ENCODE data around the gene B4GALT7.
"Not testable (repeated sequence)": the region's sequence is repeated elsewhere in the genome, so short reads cannot be mapped to it uniquely, and the experiment has no call there.

The B4GALT7 gene

GRCh38 chr5:177609076-177610059, 9.4 kb downstream of the B4GALT7 start:
- DNase-seq (ENCODE audit: low read depth, low spot score), result no peak

- no peak for DNase-seq (ENCODE audit: low read depth, low spot score)
Measured at GRCh38 chr5:177610131-177610769, 10.3 kb downstream of the B4GALT7 start.

GRCh38 chr5:177610770-177611445, 11.0 kb downstream of the B4GALT7 start:
- no peak for DNase-seq (ENCODE audit: low read depth, low spot score)

GRCh38 chr5:177611446-177612214, 11.7 kb downstream of the B4GALT7 start:
- no peak for DNase-seq (ENCODE audit: low read depth, low spot score)

- DNase-seq (ENCODE audit: low read depth, low spot score), result no peak
Measured at GRCh38 chr5:177612215-177612673, 12.3 kb downstream of the B4GALT7 start.

GRCh38 chr5:177620560-177620959, 20.6 kb downstream of the B4GALT7 start:
- no peak for DNase-seq (ENCODE audit: low read depth, low spot score)

- DNase-seq (ENCODE audit: low read depth, low spot score), result not testable (repeated sequence)
Measured at GRCh38 chr5:177624172-177624571, 24.2 kb downstream of the B4GALT7 start.

GRCh38 chr5:177630186-177630585, 30.3 kb downstream of the B4GALT7 start:
- not testable (repeated sequence) for DNase-seq (ENCODE audit: low read depth, low spot score)

- DNase-seq (ENCODE audit: low read depth, low spot score), result not testable (repeated sequence)
Measured at GRCh38 chr5:177634912-177635311, 35.0 kb downstream of the B4GALT7 start.

- DNase-seq (ENCODE audit: low read depth, low spot score), result not testable (repeated sequence)
Measured at GRCh38 chr5:177645462-177645861, 45.5 kb downstream of the B4GALT7 start.

GRCh38 chr5:177651235-177651634, 51.3 kb downstream of the B4GALT7 start:
- DNase-seq (ENCODE audit: low read depth, low spot score), result not testable (repeated sequence)

GRCh38 chr5:177657846-177658245, 57.9 kb downstream of the B4GALT7 start:
- not testable (repeated sequence) for DNase-seq (ENCODE audit: low read depth, low spot score)

- not testable (repeated sequence) for DNase-seq (ENCODE audit: low read depth, low spot score)
Measured at GRCh38 chr5:177658542-177658941, 58.6 kb downstream of the B4GALT7 start.
